TTC549 (cell line): ENCODE measurements around the gene PRSS16.

ENCODE experiments used
- FAIRE-seq: peaks from 2 replicates; lab custom pipeline; 2012; peaks lifted over from hg19 to GRCh38; lab: Jason Lieb, UNC

Gene PRSS16

GRCh38 chr6:27287751-27288135 lies 40.2 kb downstream of the PRSS16 start:
- FAIRE-seq: no peak

GRCh38 chr6:27288136-27289044 lies 40.9 kb downstream of the PRSS16 start:
- no peak for FAIRE-seq

GRCh38 chr6:27290065-27290849 lies 42.8 kb downstream of the PRSS16 start:
- no peak for FAIRE-seq

GRCh38 chr6:27290850-27291208 lies 43.3 kb downstream of the PRSS16 start:
- FAIRE-seq: no peak

- no peak for FAIRE-seq
Measured at GRCh38 chr6:27293436-27294098, 46.1 kb downstream of the PRSS16 start.

GRCh38 chr6:27294409-27294808 lies 46.9 kb downstream of the PRSS16 start:
- no peak for FAIRE-seq

- FAIRE-seq: peak; percentile 41
Measured at GRCh38 chr6:27295301-27296079, 48.0 kb downstream of the PRSS16 start.

GRCh38 chr6:27296106-27296783 lies 48.7 kb downstream of the PRSS16 start:
- no peak for FAIRE-seq

- no peak for FAIRE-seq
Measured at GRCh38 chr6:27297484-27297856, 50.0 kb downstream of the PRSS16 start.

- no peak for FAIRE-seq
Measured at GRCh38 chr6:27297857-27298730, 50.6 kb downstream of the PRSS16 start.

GRCh38 chr6:27303613-27304272 lies 56.2 kb downstream of the PRSS16 start:
- no peak for FAIRE-seq
